Activated gamma-delta T cell treated with Interleukin-2 at 50 U/mL for 16 hours (primary cell): Measurements from ENCODE around the gene RER1.
A peak's percentile ranks its signal among the peaks of the same experiment; 100 is the strongest.

Experiments
- DNase-seq: peaks from one replicate; pipeline ENCODE4 v3.0.0-alpha.2; 2020

Gene RER1

DNA sequence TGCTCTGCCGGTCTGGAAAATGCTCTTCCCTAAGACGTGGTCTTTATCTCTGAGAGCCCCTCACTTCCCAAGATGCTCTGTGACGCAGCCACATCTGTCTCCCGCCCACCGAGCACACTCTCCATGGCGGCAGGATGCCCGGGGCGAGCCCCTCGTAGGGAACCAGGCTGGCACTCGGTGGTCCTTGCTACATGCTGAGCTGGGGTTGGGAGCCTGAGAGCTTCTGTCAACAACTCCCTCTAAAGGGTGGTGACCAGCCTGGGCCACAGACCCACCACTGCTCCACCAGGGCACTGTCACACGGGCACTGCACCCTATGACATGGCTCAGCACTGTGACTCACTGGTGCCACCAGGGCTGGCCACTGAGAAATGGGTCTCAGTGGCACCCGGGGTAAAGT lies 18.1 kb downstream of the RER1 start:
- DNase-seq = no peak

- no peak for DNase-seq
Measured at GRCh38 chr1:2411801-2412394, 20.3 kb downstream of the RER1 start.

DNA sequence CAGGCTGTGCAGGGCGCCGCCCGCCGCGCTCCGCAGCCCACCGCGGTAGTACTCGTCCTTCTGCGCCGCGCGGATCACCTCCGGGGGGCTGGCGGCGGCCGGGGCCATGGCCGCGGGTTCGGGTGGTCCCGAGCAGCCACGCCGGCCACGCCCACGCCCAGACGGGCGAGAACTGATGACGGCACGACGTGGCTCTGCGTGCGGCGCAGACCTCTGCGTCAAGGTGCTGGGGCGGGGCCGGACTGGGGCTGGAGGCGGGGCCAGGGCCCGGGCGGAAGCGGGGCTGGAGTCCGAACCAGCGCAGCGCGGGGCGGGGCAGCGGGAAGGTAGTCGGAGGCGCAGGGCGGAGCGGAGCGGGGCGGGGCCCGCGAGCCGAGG lies 20.7 kb downstream of the RER1 start, which contains the start of gene PEX10:
TSS of gene PEX10 (minus strand) at position 170 of the 378 bp plus-strand sequence. CDS start at position 108, 62 bp downstream.
- peak; percentile 98 for DNase-seq

- no peak for DNase-seq
Measured at GRCh38 chr1:2412773-2413494, 21.3 kb downstream of the RER1 start.

DNA sequence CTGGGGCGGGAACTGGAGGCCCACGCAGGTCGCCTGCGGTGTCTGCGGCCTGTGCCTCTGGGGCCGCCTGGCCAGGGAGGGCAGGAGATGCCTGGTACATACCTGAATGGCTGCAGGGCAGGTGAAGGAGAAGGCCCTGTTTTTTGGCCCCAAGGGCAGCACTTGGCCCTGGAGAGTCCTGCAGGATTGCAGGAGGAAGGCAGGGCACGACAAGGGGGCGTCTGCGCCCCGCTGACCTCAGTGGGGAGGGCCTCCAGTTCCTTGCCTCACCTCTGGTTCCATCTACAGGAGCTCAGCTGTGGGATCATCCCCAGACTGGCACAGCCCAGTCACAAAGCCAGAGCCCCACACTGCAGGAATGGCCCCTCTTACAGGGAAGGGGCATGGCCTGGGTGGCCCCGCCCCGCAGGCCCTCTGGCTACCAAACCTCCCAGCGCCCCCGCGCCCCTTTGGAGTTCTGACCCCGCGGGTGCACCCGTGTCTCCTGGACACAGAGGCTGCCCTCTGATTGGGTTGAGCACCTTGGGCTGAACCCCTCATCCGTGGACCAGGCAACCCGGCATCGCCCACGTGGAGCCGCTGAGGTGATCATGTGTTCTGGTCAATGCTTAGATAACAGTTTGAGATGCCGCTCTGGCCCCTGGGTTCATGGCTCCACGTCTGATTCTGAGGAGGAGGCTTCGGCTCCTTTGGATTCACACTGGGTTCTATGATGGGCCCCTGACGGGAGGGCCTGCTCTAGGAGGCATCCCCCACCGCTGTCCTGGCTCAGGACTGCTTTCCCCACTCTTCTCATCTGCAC lies 22.1 kb downstream of the RER1 start:
- no peak for DNase-seq

DNA sequence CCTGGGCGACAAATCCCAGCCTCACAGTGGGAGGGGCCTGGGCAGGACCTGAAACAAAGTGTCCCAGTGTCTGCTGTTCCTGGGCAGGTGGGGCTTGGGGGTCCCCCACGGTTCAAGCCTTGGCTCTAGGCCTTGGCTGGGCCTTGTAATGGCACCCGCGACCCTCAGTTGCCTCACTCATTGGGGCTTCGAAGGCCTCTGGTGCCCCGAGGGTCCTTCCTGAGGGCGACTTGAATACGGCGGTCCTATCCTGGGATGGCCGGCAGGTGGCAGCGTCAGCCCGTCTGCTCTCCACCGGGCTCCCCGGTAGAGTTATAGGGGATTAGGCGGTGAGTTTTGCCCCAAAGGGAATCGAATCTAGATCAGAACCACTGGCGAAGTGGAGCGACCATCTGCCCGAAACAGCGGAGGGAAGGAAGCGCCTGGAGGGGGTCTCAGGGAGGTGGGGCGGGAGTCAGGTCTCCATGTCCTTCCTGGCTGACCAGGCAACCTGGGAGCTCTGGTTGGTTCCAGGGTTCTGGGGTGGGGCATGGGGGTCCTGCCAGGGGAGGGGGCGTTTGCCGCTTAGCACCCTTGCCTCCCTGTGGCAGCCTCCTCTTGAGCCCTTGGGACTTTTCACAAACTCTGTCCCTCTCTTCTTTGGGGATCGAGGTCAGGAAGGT lies 22.8 kb downstream of the RER1 start:
- DNase-seq = peak; percentile 84

GRCh38 chr1:2415337-2415736 lies 23.7 kb downstream of the RER1 start:
- DNase-seq = no peak

DNA sequence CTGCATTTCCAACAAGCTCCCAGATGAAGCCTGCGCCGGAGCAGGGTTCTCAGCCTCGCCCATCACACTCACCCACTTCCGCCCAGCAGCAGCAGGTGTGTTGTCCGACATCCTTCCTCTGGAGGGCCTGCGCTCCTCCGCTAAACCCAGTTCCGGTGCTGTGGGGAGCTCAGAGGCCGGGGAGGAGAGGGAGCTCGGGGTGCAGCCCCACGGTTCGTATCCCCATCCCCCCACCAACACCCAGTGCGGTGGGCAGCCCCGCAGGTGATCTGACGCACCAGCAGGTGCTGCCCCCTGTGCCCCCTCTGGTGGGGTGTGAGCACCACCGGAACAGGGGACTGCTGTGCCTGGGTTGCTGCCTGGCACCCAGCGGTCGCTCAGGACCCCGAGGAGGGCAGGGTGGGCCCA lies 24.2 kb downstream of the RER1 start:
- DNase-seq = peak; percentile 54

DNA sequence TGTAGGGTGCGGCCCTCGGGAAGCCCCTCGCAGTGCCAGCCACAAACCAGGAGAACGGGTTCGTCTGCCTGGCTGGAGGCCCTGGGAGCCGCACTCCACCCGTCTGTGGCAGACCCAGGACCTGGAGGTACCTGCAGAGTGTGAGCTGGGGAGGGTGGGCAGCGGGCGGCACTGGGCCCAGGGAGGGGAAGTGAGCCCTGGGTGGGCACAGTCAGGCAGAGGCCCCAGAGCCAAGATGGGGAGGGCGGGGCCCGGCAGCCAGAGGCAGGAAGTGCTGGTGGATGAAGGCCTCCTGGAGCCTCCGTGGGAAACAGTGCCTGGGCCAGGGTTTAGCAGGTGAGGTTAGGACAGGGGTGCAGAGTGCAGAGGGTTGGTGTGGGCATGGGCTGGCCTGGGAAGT lies 24.8 kb downstream of the RER1 start:
- DNase-seq = peak; percentile 37

DNA sequence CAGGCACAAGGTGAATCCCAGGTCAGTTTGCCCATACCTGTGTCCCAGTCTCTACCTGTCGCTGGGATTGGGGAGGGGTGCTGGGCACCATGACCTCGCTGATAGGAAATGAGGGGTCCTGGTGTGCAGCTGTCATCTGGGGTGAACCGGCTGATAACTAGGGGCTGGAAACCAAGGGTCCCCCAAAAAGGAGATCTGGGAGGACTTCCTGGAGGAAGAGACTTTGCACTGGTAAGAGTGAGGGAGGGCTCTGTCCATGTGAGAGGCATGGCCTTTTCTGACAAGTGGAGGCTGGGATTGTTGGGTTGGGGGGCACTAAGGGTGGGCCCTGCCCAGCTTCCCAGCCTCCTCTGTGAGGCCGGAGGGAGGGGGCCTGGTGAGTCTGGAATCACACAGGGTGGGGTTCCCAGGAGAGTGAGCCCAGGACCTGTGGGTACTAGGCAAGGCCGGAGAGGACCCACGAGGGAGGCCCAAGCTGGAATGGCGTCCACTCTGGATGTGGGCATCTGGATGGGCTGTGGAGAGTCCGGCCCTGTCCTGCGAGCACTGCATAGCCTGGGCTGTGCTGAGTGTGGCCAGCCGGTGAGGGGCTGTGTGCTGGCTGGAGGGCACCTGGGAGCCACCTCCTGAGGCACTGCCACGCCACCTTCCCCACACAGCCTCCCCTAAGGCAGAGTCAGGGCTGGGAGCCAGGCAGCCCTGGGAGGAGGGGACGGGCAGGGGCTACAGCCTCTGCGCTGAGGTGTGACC lies 25.6 kb downstream of the RER1 start:
- no peak for DNase-seq

GRCh38 chr1:2417833-2418225 lies 26.2 kb downstream of the RER1 start:
- DNase-seq = no peak

- no peak for DNase-seq
Measured at GRCh38 chr1:2418791-2419320, 27.2 kb downstream of the RER1 start.

- no peak for DNase-seq
Measured at GRCh38 chr1:2419416-2419815, 27.8 kb downstream of the RER1 start.

- no peak for DNase-seq
Measured at GRCh38 chr1:2422523-2422922, 30.9 kb downstream of the RER1 start.

- DNase-seq = no peak
Measured at GRCh38 chr1:2425892-2426291, 34.3 kb downstream of the RER1 start.

DNA sequence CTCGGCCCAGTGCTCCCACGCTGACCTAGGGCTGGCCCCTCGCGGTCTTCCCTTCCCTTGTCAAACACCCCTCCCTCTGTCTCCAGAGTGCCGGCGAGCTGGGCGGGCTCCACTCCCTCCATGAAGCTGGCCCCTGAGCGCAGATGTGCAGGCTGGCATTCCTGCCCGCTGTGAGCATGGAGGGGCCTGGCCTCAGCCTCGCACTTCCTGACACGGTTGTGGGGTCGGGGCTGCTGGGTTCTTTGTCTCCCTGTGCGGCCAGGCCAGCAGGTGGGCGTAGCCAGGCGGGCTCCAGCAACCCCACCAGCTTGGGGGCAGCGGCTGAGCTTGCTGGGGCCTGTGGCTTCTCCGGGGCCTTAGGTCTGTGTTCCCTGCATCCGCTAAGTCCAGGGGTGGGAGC lies 34.9 kb downstream of the RER1 start:
- DNase-seq = no peak

- no peak for DNase-seq
Measured at GRCh38 chr1:2427051-2427450, 35.4 kb downstream of the RER1 start.

- DNase-seq = no peak
Measured at GRCh38 chr1:2427976-2428375, 36.3 kb downstream of the RER1 start.

- DNase-seq = no peak
Measured at GRCh38 chr1:2428490-2428889, 36.8 kb downstream of the RER1 start.

GRCh38 chr1:2429780-2430591 lies 38.3 kb downstream of the RER1 start:
- DNase-seq = no peak

GRCh38 chr1:2430592-2430973 lies 38.9 kb downstream of the RER1 start:
- DNase-seq = no peak

DNA sequence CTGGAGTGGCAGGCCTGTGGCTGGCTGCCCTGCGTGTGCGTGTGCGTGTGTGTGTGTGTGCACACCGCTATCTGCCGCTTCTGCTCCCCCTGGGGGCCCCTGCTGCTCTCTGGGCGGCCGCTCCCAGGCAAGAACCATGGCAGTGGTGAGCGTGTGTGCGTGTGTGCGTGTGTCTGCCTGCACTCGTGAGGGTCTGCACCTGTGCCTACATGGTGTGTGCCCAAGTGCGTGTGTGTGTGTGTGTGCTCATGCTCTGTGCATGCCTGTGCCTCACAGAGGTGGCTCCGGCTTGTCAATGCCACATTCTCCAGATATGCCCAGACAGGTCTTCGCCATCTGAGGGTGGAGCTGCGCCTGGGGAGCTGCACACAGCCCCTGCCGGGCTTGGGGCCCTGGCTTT lies 39.5 kb downstream of the RER1 start:
- DNase-seq = no peak
